CD1c-positive myeloid dendritic cell (primary cell): ENCODE results near the gene FAT3.

ENCODE experiments used
- DNase-seq: peaks from one replicate; pipeline ENCODE4 v3.0.0-alpha.2; 2016; ENCODE audit errors: extremely low spot score

Gene FAT3

GRCh38 chr11:92224407-92225124 is at the start of gene FAT3:
Gene FAT3 (plus strand): TSS chr11:92224818. CDS start chr11:92352113, 127,295 bp downstream.
- DNase-seq = no peak

GRCh38 chr11:92179017-92179670 is 45.5 kb upstream of the FAT3 start:
- DNase-seq = no peak

GRCh38 chr11:92180226-92180625 is 44.4 kb upstream of the FAT3 start:
- no peak for DNase-seq

GRCh38 chr11:92180664-92181251 is 43.9 kb upstream of the FAT3 start:
- no peak for DNase-seq

- no peak for DNase-seq
Observed at GRCh38 chr11:92190535-92191206, 33.9 kb upstream of the FAT3 start.

- DNase-seq = no peak
Observed at GRCh38 chr11:92192141-92192540, 32.5 kb upstream of the FAT3 start.

- DNase-seq = no peak
Observed at GRCh38 chr11:92198268-92198667, 26.4 kb upstream of the FAT3 start.

GRCh38 chr11:92199991-92200390 is 24.6 kb upstream of the FAT3 start:
- DNase-seq = no peak

- no peak for DNase-seq
Observed at GRCh38 chr11:92204731-92205130, 19.9 kb upstream of the FAT3 start.

- DNase-seq = no peak
Observed at GRCh38 chr11:92206441-92206840, 18.2 kb upstream of the FAT3 start.

GRCh38 chr11:92211576-92212167 is 12.9 kb upstream of the FAT3 start:
- no peak for DNase-seq

- no peak for DNase-seq
Observed at GRCh38 chr11:92212530-92212929, 12.1 kb upstream of the FAT3 start.

- DNase-seq = no peak
Observed at GRCh38 chr11:92216789-92217188, 7.8 kb upstream of the FAT3 start.

- no peak for DNase-seq
Observed at GRCh38 chr11:92219476-92219875, 5.1 kb upstream of the FAT3 start.

- DNase-seq = no peak
Observed at GRCh38 chr11:92222701-92223100, 1.9 kb upstream of the FAT3 start.

GRCh38 chr11:92224054-92224406 is 588 bp upstream of the FAT3 start:
- DNase-seq = no peak

GRCh38 chr11:92225125-92225567 is 528 bp downstream of the FAT3 start:
- DNase-seq = no peak

GRCh38 chr11:92225568-92226330 is 1.1 kb downstream of the FAT3 start:
- no peak for DNase-seq

GRCh38 chr11:92226331-92227229 is 2.0 kb downstream of the FAT3 start:
- no peak for DNase-seq

GRCh38 chr11:92227230-92227814 is 2.7 kb downstream of the FAT3 start:
- DNase-seq = no peak
